Aorta (tissue), 5 donors: ENCODE data around the gene DHX30. TPM values are rescaled to one million over a fixed set of nuclear protein-coding genes. Genes with fewer than 3 reads are reported as not detected.
"Not testable (repeated sequence)": the region's sequence is repeated elsewhere in the genome, so short reads cannot be mapped to it uniquely, and the experiment has no call there.

Experiments used
- ATAC-seq: fragments of 200-7000 bp; cut with Tn5 transposase; one replicate; pipeline ENCODE4 v1.9.1; 2022; ENCODE audit warnings: moderate library complexity; ENCODE audit not compliant: low FRiP score
- DNase-seq, 2 donors: peaks; one replicate each; pipeline ENCODE4 v3.0.0-alpha.2; 2020
- H3K27ac ChIP-seq, 2 donors: one replicate each; pipeline ENCODE4 v1.5.1; 2013; ENCODE audit warnings: low read length in 2 of 2, mild to moderate bottlenecking in 2 of 2, moderate library complexity in 2 of 2, control low read depth in 1 of 2, inconsistent platforms in 1 of 2, low read depth in 1 of 2
- H3K27me3 ChIP-seq, 2 donors: one replicate each; pipeline ENCODE4 v1.6.1; 2013; ENCODE audit warnings: control low read depth in 1 of 2, low read length in 1 of 2, mild to moderate bottlenecking in 1 of 2, moderate library complexity in 1 of 2; ENCODE audit not compliant: insufficient read depth in 2 of 2, control insufficient read depth in 1 of 2
- H3K36me3 ChIP-seq, 2 donors: one replicate each; pipeline ENCODE4 v1.6.1; 2013; ENCODE audit warnings: control low read depth in 1 of 2, low read length in 1 of 2, mild to moderate bottlenecking in 1 of 2; ENCODE audit not compliant: insufficient read depth in 2 of 2, control insufficient read depth in 1 of 2
- H3K4me1 ChIP-seq, 2 donors: one replicate each; pipeline ENCODE4 v1.6.1; 2013; ENCODE audit warnings: low read length in 2 of 2, control low read depth in 1 of 2, mild to moderate bottlenecking in 1 of 2, moderate library complexity in 1 of 2; ENCODE audit not compliant: insufficient read depth in 2 of 2, control insufficient read depth in 1 of 2
- H3K4me3 ChIP-seq, 2 donors: one replicate each; pipeline ENCODE4 v1.5.1; 2013; ENCODE audit warnings: low read length in 2 of 2, control low read depth in 1 of 2, mild to moderate bottlenecking in 1 of 2
- H3K9me3 ChIP-seq: one replicate; pipeline ENCODE4 v1.6.1; 2013; ENCODE audit warnings: mild to moderate bottlenecking, low read length; ENCODE audit not compliant: control insufficient read depth
- WGBS, 2 donors: extraction: QIAGEN DNeasy Blood & Tissue Kit; methylation state at CpG; one replicate each; pipeline ENCODE4 v1.1.7; 2013; 5-methylcytosine and 5-hydroxymethylcytosine counted together
- intact Hi-C, 2 donors: fragments of 100-400 bp; cut with DNase I; formaldehyde crosslinking; loops; one replicate each; pipeline versions ENCODE4 v1.14.2 to v1.15.0; 2022
- long read RNA-seq, 2 donors: library from polyadenylated mRNA; unstranded; transcript quantifications; one replicate each; pipeline ENCODE4 v2.0.0, GENCODE V29; 2020 to 2021
- polyA plus RNA-seq, 2 donors: library from polyadenylated mRNA; stranded (reverse); fragments of 200-250 nt; gene quantifications; one replicate each; pipeline ENCODE4 v1.2.3, GENCODE V29; 2013
- total RNA-seq, 2 donors: library from RNA; stranded (reverse); fragmentation: NEBNext Ultra II Directional; extraction: Animal tissue kit (Norgen Biotek cat#: 25700); gene quantifications; one replicate each; pipeline ENCODE4 v1.2.1, GENCODE V29; 2021
- donor health status: healthy with polysubstance abuse.
- donor health status: Bipolar disorder and iron deficiency.
- donor health status: DM: no; HTN: no; CAD: no.
- donor health status: DM: no; HTN: no; CAD: no.
- donor health status: DM: yes; HTN: yes; CAD: no.

DHX30 gene
- total RNA-seq = 10 to 100 TPM; 47.6 to 53.6 TPM
- 10 to 100 TPM; 12.8 to 54.2 TPM for polyA plus RNA-seq
- long read RNA-seq, donor 1, full-length matches to known transcripts = 23 of 79 reads
- long read RNA-seq, donor 1, partial matches to known transcripts = 36 of 79 reads
- long read RNA-seq, donor 1, other reads (novel, unspliced or antisense) = 20 of 79 reads
- long read RNA-seq, donor 2, full-length matches to known transcripts = 31 of 54 reads
- long read RNA-seq, donor 2, partial matches to known transcripts = 15 of 54 reads
- long read RNA-seq, donor 2, other reads (novel, unspliced or antisense) = 8 of 54 reads

GRCh38 chr3:47802734-47803479, at the start of gene DHX30:
Gene DHX30 (plus strand): TSS chr3:47803138. CDS start chr3:47810684, 7,546 bp downstream.
- intact Hi-C loops = loop anchor here in 1 of 2 donors (5.0 kb wide), 1 partner anchor 191 kb away; no protein-coding TSS in a partner anchor
- H3K4me3 ChIP-seq = peak within 1 kb of the TSS; percentile 76 to 88
- H3K27me3 ChIP-seq = no peaks in the 10 kb centered on the region
- peak; percentile 96 for ATAC-seq
- no peaks in the 10 kb centered on the region for H3K9me3 ChIP-seq
- H3K27ac ChIP-seq = peak within 1 kb of the TSS; percentile 77 to 96
- peaks cover 0 to 2% of the 10 kb centered on the region in 2 donors for H3K4me1 ChIP-seq
- H3K36me3 ChIP-seq = no peaks in the 10 kb centered on the region
- DNase-seq = peak; percentile 93 to 96
- WGBS, 2 donors = 0 to 1% methylated on average over 33 to 90 of the region's 90 CpGs

- H3K4me3 ChIP-seq = no peak overlapping the region
- no peak for ATAC-seq
- H3K27me3 ChIP-seq = no peaks in the 10 kb centered on the region
- H3K4me1 ChIP-seq = peaks cover 0 to 4% of the 10 kb centered on the region in 2 donors
- WGBS, 2 donors = 87 to 89% methylated on average over 14 of the region's 14 CpGs
- no peak overlapping the region for H3K27ac ChIP-seq
- H3K9me3 ChIP-seq = no peaks in the 10 kb centered on the region
- H3K36me3 ChIP-seq = no peaks in the 10 kb centered on the region
- intact Hi-C loops = no loop called here
- DNase-seq = no peak
Measured at GRCh38 chr3:47758261-47759025, 44.5 kb upstream of the DHX30 start.

- H3K4me3 ChIP-seq, intact Hi-C loops, H3K9me3 ChIP-seq, H3K36me3 ChIP-seq, H3K27me3 ChIP-seq, H3K4me1 ChIP-seq, DNase-seq, H3K27ac ChIP-seq, ATAC-seq: not testable (repeated sequence)
- 57 to 61% methylated on average over 4 of the region's 4 CpGs for WGBS, 2 donors
Measured at GRCh38 chr3:47760207-47760606, 42.7 kb upstream of the DHX30 start.

GRCh38 chr3:47761046-47761445, 41.9 kb upstream of the DHX30 start:
- Histone ChIP-seq H3K4me3 (no peak overlapping the region), H3K4me1 (peaks cover 0 to 4% of the 10 kb centered on the region in 2 donors), H3K9me3 (no peaks in the 10 kb centered on the region), H3K27me3 (no peaks in the 10 kb centered on the region), H3K27ac (no peak overlapping the region), H3K36me3 (no peaks in the 10 kb centered on the region)
- intact Hi-C loops = no loop called here
- WGBS, 2 donors = 93 to 97% methylated on average over 4 of the region's 4 CpGs
- DNase-seq = no peak
- no peak for ATAC-seq

GRCh38 chr3:47762233-47762632, 40.7 kb upstream of the DHX30 start:
- no peak overlapping the region for H3K27ac ChIP-seq
- no peaks in the 10 kb centered on the region for H3K36me3 ChIP-seq
- DNase-seq (no peak), ATAC-seq (no peak)
- 35 to 36% methylated on average over 4 of the region's 4 CpGs for WGBS, 2 donors
- intact Hi-C loops = no loop called here
- peaks cover 0 to 4% of the 10 kb centered on the region in 2 donors for H3K4me1 ChIP-seq
- H3K27me3 ChIP-seq = no peaks in the 10 kb centered on the region
- H3K9me3 ChIP-seq = no peaks in the 10 kb centered on the region
- H3K4me3 ChIP-seq = no peak overlapping the region

GRCh38 chr3:47766186-47766585, 36.8 kb upstream of the DHX30 start:
- H3K36me3 ChIP-seq = no peaks in the 10 kb centered on the region
- H3K27ac ChIP-seq = no peak overlapping the region
- DNase-seq (no peak), ATAC-seq (no peak)
- H3K9me3 ChIP-seq = no peaks in the 10 kb centered on the region
- H3K27me3 ChIP-seq = no peaks in the 10 kb centered on the region
- peaks cover 0 to 4% of the 10 kb centered on the region in 2 donors for H3K4me1 ChIP-seq
- WGBS, 2 donors = 47 to 56% methylated on average over 4 of the region's 4 CpGs
- intact Hi-C loops = no loop called here
- no peak overlapping the region for H3K4me3 ChIP-seq

GRCh38 chr3:47772047-47772446, 30.9 kb upstream of the DHX30 start:
- no peaks in the 10 kb centered on the region for H3K9me3 ChIP-seq
- no peak for ATAC-seq
- H3K27ac ChIP-seq = no peak overlapping the region
- H3K4me1 ChIP-seq = no peaks in the 10 kb centered on the region
- WGBS, 2 donors = 98% methylated on average over 8 of the region's 8 CpGs
- H3K36me3 ChIP-seq = no peaks in the 10 kb centered on the region
- intact Hi-C loops = no loop called here
- no peak for DNase-seq
- H3K4me3 ChIP-seq = no peak overlapping the region
- no peaks in the 10 kb centered on the region for H3K27me3 ChIP-seq

GRCh38 chr3:47772788-47773187, 30.1 kb upstream of the DHX30 start:
- no peak for DNase-seq
- ATAC-seq = no peak
- intact Hi-C loops = no loop called here
- Histone ChIP-seq H3K36me3 (no peaks in the 10 kb centered on the region), H3K4me1 (no peaks in the 10 kb centered on the region), H3K4me3 (no peak overlapping the region), H3K27me3 (no peaks in the 10 kb centered on the region), H3K27ac (no peak overlapping the region), H3K9me3 (no peaks in the 10 kb centered on the region)
- WGBS, 2 donors = 49 to 56% methylated on average over 8 of the region's 8 CpGs
